Non-pigmented ciliary epithelial cell (primary cell): ENCODE measurements around the gene ITGA2.
"Not testable (repeated sequence)": the region's sequence is repeated elsewhere in the genome, so short reads cannot be mapped to it uniquely, and the experiment has no call there.

Source experiments
- DNase-seq: peaks from one replicate; pipeline ENCODE4 v3.0.0-alpha.2; 2010; ENCODE audit warnings: low read depth

The ITGA2 gene

DNA sequence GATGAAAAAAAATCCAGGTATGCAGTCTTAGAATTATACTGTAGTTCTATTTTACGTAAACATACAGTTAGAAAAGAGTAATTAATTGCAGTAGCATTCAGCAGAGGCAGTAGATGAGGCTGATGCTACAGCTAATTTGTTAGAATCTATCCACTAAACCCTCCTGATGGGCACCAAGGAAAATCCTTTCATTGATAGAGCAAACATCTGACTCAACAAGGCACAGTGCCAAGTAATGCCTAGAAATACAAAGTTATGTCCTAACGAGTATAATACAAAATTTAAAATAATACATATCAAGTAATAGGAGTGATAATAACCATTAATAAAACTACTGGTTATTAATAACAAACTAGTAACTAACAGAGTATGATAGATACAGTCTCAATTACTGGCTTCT, 111.5 kb downstream of the ITGA2 start:
- DNase-seq: no peak

DNA sequence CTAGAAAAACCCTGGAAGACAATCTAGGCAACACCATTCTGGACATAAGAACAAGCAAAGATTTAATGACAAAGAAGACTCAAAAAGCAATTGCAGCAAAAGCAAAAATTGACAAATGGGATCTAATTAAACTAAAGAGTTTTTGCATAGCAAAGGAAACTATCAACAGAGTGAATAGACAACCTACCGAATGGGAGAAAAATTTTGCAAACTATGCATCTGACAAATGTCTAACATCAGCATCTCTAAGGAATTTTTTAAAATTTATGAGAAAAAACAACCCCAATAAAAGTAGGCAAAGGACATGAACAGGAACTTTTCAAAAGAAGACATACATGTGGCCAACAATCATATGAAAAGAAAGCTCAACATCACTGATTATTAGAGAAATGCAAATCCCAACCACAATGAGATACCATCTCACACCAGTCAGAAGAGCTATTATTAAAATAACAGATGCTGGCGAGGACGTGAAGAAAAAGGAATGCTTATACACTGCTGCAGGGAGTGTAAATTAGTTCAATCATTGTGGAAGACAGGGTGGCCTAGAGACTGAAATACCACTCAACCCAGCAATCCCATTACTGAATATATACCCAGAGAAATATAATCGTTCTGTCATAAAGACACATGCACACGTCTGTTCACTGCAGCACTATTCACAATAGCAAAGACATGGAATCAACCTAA, 116.6 kb downstream of the ITGA2 start:
- no peak for DNase-seq

DNA sequence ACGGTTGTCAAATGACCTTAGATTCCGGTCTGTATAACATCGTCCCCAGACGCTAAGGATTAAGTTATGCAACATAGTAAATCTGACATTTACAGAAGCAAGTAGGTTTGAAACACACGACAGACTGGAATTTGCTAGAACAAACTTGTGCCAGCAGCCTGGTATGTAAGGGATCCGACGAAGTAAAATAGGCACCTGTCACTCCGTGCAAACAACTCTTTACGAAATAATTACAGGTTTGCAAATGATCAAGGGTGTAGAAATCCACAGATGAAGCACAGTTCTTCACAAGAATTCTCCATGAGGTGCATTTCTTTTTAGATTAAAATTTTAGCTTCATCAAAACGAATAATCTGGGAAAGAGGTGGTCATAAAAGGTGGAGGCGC, 119.9 kb downstream of the ITGA2 start:
- no peak for DNase-seq

GRCh38 chr5:53109443-53110127, 120.4 kb downstream of the ITGA2 start, which contains the start of gene MOCS2:
MOCS2 (minus strand) TSS chr5:53109757; CDS start chr5:53107174, 2,583 bp downstream.
- DNase-seq: peak; percentile 49

- no peak for DNase-seq
These were observed 121.0 kb downstream of the ITGA2 start for GRCh38 chr5:53110156-53110555.

- DNase-seq: no peak
These were observed 122.0 kb downstream of the ITGA2 start for GRCh38 chr5:53111139-53111538.

- DNase-seq: not testable (repeated sequence)
These were observed 123.2 kb downstream of the ITGA2 start for GRCh38 chr5:53112307-53112706.

GRCh38 chr5:53112909-53113308, 123.8 kb downstream of the ITGA2 start:
- DNase-seq: no peak

- no peak for DNase-seq
These were observed 124.8 kb downstream of the ITGA2 start for GRCh38 chr5:53113947-53114346.

- no peak for DNase-seq
These were observed 125.8 kb downstream of the ITGA2 start for GRCh38 chr5:53114988-53115387.

- DNase-seq: no peak
These were observed 127.4 kb downstream of the ITGA2 start for GRCh38 chr5:53116597-53116996.

DNA sequence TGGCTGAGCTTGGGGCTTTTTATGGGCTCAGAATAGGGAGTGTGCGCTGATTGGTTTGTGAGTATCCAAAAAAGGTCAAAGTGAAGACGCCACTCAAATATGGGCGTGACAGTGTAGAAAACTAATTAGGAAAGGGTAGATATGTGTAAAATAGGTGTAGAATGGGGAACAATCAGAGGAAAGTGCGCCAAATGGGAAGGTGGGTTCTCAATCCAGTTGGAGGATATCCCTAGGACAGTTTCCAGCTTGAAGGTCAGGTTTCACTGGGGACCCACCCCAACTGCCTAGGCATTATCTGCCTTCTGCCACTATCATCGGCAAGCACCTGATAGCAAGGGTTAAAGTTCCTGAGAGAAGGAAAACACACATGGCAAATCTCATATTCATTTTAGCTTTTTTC, 129.7 kb downstream of the ITGA2 start:
- DNase-seq: no peak

DNA sequence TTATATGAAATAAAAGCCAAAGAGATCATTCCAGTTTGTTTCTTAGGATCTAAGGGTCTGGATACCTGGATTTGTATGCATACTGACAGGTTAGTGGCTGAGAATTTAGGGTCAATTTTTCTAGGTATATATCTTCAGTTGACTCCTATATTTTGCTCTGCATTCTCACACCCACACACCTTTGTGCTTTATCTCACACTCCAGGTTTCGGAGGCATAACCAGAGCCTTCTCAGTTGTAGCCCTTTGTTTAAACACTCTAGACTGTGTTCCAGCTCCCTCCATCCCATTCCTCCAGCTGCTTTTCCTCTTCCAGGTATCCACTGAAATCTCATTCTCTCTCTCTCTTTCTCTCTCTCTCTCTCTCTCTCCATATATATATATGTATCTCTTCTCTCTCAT, 131.0 kb downstream of the ITGA2 start:
- no peak for DNase-seq

- DNase-seq: no peak
These were observed 134.6 kb downstream of the ITGA2 start for GRCh38 chr5:53123702-53124101.

DNA sequence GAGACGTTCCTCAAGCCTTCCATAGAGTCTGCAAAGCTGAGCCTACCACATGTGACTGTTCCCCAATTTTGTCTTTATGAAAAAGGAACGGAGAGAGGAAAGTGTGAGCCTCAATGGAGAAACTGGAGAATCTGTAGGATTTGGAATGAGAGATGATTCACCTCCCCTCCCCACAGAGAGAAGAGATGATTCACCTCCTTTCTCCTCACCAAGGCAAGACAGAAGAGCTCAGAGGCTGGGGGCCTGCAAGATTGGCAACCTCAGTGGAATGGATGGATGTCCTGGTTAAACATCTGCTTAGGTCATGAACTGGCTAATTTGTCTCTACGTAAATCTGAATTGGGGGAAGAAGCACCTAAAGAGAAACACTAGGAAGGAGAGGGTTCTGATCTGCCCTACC, 137.4 kb downstream of the ITGA2 start:
- peak; percentile 35 for DNase-seq

- no peak for DNase-seq
These were observed 138.0 kb downstream of the ITGA2 start for GRCh38 chr5:53127107-53127506.

GRCh38 chr5:53128481-53128880, 139.3 kb downstream of the ITGA2 start:
- no peak for DNase-seq

DNA sequence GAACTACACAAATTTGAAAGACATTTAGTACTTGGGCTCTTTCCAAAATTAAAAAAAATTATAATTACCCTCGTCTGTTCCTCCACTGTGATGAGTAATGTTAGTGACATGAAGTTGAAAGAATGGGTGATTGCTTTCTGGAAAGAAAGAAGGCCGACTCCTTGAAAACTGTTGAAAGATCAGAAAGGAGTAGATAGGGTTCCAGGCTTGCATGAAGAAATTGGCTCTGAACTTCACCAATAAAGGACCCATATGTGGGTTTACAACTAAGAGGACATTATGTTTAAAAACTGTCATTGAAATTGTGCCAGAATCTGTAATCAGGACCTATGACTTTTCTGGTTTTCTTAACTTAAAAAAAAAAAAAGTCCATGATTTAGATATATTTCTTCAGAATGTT, 141.1 kb downstream of the ITGA2 start:
- no peak for DNase-seq

- DNase-seq: no peak
These were observed 143.9 kb downstream of the ITGA2 start for GRCh38 chr5:53133020-53133419.
